Measurements from ENCODE around the gene S100A1.

DNA sequence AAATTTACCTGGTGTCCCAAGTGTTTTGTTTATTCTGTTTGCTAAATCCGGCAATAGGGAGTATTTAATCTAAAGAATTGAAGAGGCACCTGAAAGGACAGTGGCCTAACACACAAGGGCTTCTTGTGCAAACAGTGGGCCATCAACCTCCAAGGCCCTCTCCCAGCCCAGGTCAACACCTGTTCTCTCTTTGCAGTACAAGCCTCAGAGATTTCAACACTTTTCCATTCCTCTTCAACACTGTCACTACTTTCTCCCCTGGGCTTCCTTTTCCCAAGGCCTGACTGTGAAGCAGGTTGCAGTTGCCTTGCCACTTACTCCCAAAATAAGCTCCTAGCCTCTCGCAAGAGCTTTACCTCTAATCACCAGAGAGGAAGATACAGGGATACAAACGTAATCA is 27.1 kb downstream of the S100A1 start:
- TF ChIP-seq, protein P1, sequence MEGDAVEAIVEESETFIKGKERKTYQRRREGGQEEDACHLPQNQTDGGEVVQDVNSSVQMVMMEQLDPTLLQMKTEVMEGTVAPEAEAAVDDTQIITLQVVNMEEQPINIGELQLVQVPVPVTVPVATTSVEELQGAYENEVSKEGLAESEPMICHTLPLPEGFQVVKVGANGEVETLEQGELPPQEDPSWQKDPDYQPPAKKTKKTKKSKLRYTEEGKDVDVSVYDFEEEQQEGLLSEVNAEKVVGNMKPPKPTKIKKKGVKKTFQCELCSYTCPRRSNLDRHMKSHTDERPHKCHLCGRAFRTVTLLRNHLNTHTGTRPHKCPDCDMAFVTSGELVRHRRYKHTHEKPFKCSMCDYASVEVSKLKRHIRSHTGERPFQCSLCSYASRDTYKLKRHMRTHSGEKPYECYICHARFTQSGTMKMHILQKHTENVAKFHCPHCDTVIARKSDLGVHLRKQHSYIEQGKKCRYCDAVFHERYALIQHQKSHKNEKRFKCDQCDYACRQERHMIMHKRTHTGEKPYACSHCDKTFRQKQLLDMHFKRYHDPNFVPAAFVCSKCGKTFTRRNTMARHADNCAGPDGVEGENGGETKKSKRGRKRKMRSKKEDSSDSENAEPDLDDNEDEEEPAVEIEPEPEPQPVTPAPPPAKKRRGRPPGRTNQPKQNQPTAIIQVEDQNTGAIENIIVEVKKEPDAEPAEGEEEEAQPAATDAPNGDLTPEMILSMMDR (conservative IDR thresholded peaks at IDR 0.05; ENCODE audit: low read depth, low read length), result no peak
- no peak for TF ChIP-seq EZH2 (IDR thresholded peaks at IDR 0.05; ENCODE audit: borderline replicate concordance, low read depth, low read length, poor library complexity, severe bottlenecking)

All from A673 (cell line).